GM23338 (cell line): Measurements from ENCODE around the gene TXNDC16. TPM values are rescaled to one million over a fixed set of nuclear protein-coding genes. Genes with fewer than 3 reads are reported as not detected.

Experiments used
- ATAC-seq: fragments of 200-7000 bp; cut with Tn5 transposase; 3 replicates; pipeline ENCODE4 v1.9.1; 2020
- DNase-seq: peaks from one replicate; pipeline ENCODE4 v3.0.0-alpha.2; 2015; ENCODE audit warnings: low spot score
- H2AFZ ChIP-seq: fragments of 200-600 bp; sonication (generic); 2 replicates; pipeline ENCODE4 v1.8.0; 2016; ENCODE audit warnings: antibody characterized with exemption, mild to moderate bottlenecking, moderate library complexity
- H3F3A ChIP-seq: fragments of 200-600 bp; sonication (generic); replicated peaks from 2 replicates; pipeline ENCODE4 v1.8.0; 2017; ENCODE audit warnings: antibody characterized with exemption, mixed run types, low read depth
- H3K27ac ChIP-seq: fragments of 200-600 bp; sonication (generic); 2 replicates; pipeline ENCODE4 v1.6.1; 2016; ENCODE audit warnings: low read depth
- H3K27me3 ChIP-seq: fragments of 200-600 bp; sonication (generic); 2 replicates; pipeline ENCODE4 v1.8.0; 2016; ENCODE audit warnings: mild to moderate bottlenecking, mixed run types, moderate library complexity; ENCODE audit not compliant: insufficient read depth
- H3K36me3 ChIP-seq: fragments of 200-600 bp; sonication (generic); 2 replicates; pipeline ENCODE4 v1.8.0; 2016; ENCODE audit warnings: mild to moderate bottlenecking; ENCODE audit not compliant: insufficient read depth
- H3K4me1 ChIP-seq: fragments of 200-600 bp; sonication (generic); 2 replicates; pipeline ENCODE4 v1.8.0; 2016; ENCODE audit warnings: mild to moderate bottlenecking, moderate library complexity; ENCODE audit not compliant: insufficient read depth
- H3K4me2 ChIP-seq: fragments of 200-600 bp; sonication (generic); 2 replicates; pipeline ENCODE4 v1.7.1; 2017; ENCODE audit warnings: mixed run types
- H3K4me3 ChIP-seq: fragments of 200-600 bp; sonication (generic); 2 replicates; pipeline ENCODE4 v1.6.1; 2016; ENCODE audit warnings: mixed run types
- H3K79me2 ChIP-seq: fragments of 200-600 bp; sonication (generic); replicated peaks from 2 replicates; pipeline ENCODE4 v1.8.0; 2017; ENCODE audit warnings: mild to moderate bottlenecking; ENCODE audit not compliant: insufficient read depth
- H3K9me2 ChIP-seq: fragments of 200-600 bp; sonication (generic); 2 replicates; pipeline ENCODE4 v1.8.0; 2017; ENCODE audit not compliant: insufficient read depth
- H4K20me1 ChIP-seq: fragments of 200-600 bp; sonication (generic); replicated peaks from 2 replicates; pipeline ENCODE4 v1.8.0; 2017; ENCODE audit warnings: mild to moderate bottlenecking; ENCODE audit not compliant: insufficient read depth
- H3K27ac Mint-ChIP-seq: 2 replicates; pipeline ENCODE4 v1.8.0; 2020; ENCODE audit warnings: inconsistent platforms, mild to moderate bottlenecking, moderate library complexity, mixed read lengths
- H3K27me3 Mint-ChIP-seq: 3 replicates; pipeline ENCODE4 v1.8.0; 2022; ENCODE audit warnings: low read depth, mild to moderate bottlenecking, moderate library complexity, mixed read lengths, inconsistent platforms; ENCODE audit not compliant: insufficient read depth, poor library complexity
- H3K36me3 Mint-ChIP-seq: 3 replicates; pipeline ENCODE4 v1.8.0; 2021; ENCODE audit warnings: low read depth, mild to moderate bottlenecking, inconsistent platforms, moderate library complexity, mixed read lengths
- H3K4me1 Mint-ChIP-seq: 3 replicates; pipeline ENCODE4 v1.8.0; 2020; ENCODE audit warnings: mild to moderate bottlenecking, inconsistent platforms, mixed read lengths
- H3K4me3 Mint-ChIP-seq: 3 replicates; pipeline ENCODE4 v1.8.0; 2021; ENCODE audit warnings: moderate library complexity, mild to moderate bottlenecking, inconsistent platforms, mixed read lengths
- H3K9me3 Mint-ChIP-seq: 3 replicates; pipeline ENCODE4 v1.8.0; 2020; ENCODE audit warnings: moderate library complexity, mild to moderate bottlenecking, inconsistent platforms, mixed read lengths
- CREB1 ChIP-seq: fragments of 250-450 bp; sonication (Bioruptor Pico); IDR thresholded peaks from 2 replicates; pipeline ENCODE4 v1.5.0; 2020; ENCODE audit warnings: low read depth, mild to moderate bottlenecking, moderate library complexity
- CTCF ChIP-seq, 2 experiments: fragments of 200-600 bp in 1 of 2; sonication (generic) in 1 of 2; conservative IDR thresholded peaks; 2 replicates each; pipeline versions ENCODE4 v1.5.1 to v1.6.1; 2016 to 2017; ENCODE audit warnings: antibody characterized with exemption in 2 of 2, low read depth in 2 of 2, mild to moderate bottlenecking in 2 of 2, moderate library complexity in 1 of 2
- EZH2 ChIP-seq: fragments of 200-600 bp; sonication (generic); IDR thresholded peaks from one replicate; pipeline ENCODE4 v1.8.0; 2017; ENCODE audit warnings: antibody characterized with exemption, mild to moderate bottlenecking, low read depth; ENCODE audit not compliant: unreplicated experiment
- EZH2phosphoT487 ChIP-seq: fragments of 200-600 bp; sonication (generic); IDR thresholded peaks from one replicate; pipeline ENCODE4 v1.8.1; 2018; ENCODE audit warnings: antibody characterized with exemption; ENCODE audit not compliant: unreplicated experiment
- JUNB ChIP-seq: IDR thresholded peaks from one replicate; pipeline ENCODE4 v1.6.1; 2016; ENCODE audit warnings: antibody characterized with exemption; ENCODE audit not compliant: unreplicated experiment
- NANOG ChIP-seq: IDR thresholded peaks from 2 replicates; pipeline ENCODE4 v1.6.1; 2016; ENCODE audit warnings: antibody characterized with exemption, borderline replicate concordance
- POLR2AphosphoS5 ChIP-seq: IDR thresholded peaks from 2 replicates; pipeline ENCODE4 v1.6.1; 2016; ENCODE audit warnings: antibody characterized with exemption, low read depth
- REST ChIP-seq: IDR thresholded peaks from one replicate; pipeline ENCODE4 v1.6.1; 2018; ENCODE audit warnings: antibody characterized with exemption; ENCODE audit not compliant: unreplicated experiment
- STAT1 ChIP-seq: IDR thresholded peaks from one replicate; pipeline ENCODE4 v1.6.1; 2016; ENCODE audit warnings: antibody characterized with exemption; ENCODE audit not compliant: unreplicated experiment
- ZNF114 ChIP-seq: fragments of 250-450 bp; sonication (Bioruptor Pico); IDR thresholded peaks from 2 replicates; pipeline ENCODE4 v1.5.0; 2020; ENCODE audit warnings: mild to moderate bottlenecking, moderate library complexity
- ZNF331 ChIP-seq: fragments of 250-450 bp; sonication (Bioruptor Pico); IDR thresholded peaks from 2 replicates; pipeline ENCODE4 v1.5.0; 2020; ENCODE audit warnings: low read depth, mild to moderate bottlenecking, moderate library complexity
- polyA plus RNA-seq: library from polyadenylated mRNA; unstranded; fragments of >200 nt; fragmentation: Nextera tagmentation; extraction: Ambion mirVana; gene quantifications from 2 replicates; pipeline ENCODE4 v1.2.1, GENCODE V29; 2016
- total RNA-seq: library from RNA; depleted of rRNA; stranded (reverse); fragments of >200 nt; shearing (Covaris generic); gene quantifications from 2 replicates; pipeline ENCODE4 v1.2.3, GENCODE V29; 2014
- TF ChIP-seq, protein P1 (sequence below): IDR thresholded peaks from 2 replicates; pipeline ENCODE4 v1.6.1; 2016; ENCODE audit warnings: antibody characterized with exemption
- TF ChIP-seq, protein P2 (sequence below): fragments of 250-450 bp; sonication (Bioruptor Pico); IDR thresholded peaks from 2 replicates; pipeline ENCODE4 v1.5.0; 2020; ENCODE audit warnings: mild to moderate bottlenecking, moderate library complexity

The TXNDC16 gene
- total and polyA plus RNA-seq, 2 experiments from 2014 or later: 13.6 to 14.0 TPM

DNA sequence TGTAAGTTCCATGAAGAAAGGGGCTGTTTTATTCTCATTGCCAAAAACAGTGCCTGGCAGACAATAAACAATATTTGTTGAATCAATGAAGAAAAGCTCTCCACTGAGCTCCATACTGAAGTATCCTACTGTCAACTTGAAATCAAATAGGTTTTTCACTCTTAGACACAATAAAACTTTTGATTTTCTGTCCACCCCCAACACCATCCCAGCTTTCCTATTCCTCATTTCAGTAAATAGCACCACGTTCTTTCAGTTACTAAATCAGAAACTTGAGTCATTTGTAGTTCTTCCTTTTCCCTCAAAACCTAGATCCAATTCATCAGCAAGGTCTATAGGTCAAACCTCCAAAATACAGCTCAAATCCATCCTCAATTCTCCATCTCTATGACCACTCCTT is 124.8 kb downstream of the TXNDC16 start:
- DNase-seq (no peak), ATAC-seq (no peak)
- no peak overlapping the region for H3K4me3 ChIP-seq
- H3F3A ChIP-seq: no peaks in the 10 kb centered on the region
- H3K27ac Mint-ChIP-seq: no peak overlapping the region
- no peak overlapping the region for H2AFZ ChIP-seq
- H3K27ac ChIP-seq: no peak overlapping the region
- H3K36me3 Mint-ChIP-seq: no peaks in the 10 kb centered on the region
- H4K20me1 ChIP-seq: no peaks in the 10 kb centered on the region
- no peaks in the 10 kb centered on the region for H3K27me3 ChIP-seq
- TF ChIP-seq, protein P1, sequence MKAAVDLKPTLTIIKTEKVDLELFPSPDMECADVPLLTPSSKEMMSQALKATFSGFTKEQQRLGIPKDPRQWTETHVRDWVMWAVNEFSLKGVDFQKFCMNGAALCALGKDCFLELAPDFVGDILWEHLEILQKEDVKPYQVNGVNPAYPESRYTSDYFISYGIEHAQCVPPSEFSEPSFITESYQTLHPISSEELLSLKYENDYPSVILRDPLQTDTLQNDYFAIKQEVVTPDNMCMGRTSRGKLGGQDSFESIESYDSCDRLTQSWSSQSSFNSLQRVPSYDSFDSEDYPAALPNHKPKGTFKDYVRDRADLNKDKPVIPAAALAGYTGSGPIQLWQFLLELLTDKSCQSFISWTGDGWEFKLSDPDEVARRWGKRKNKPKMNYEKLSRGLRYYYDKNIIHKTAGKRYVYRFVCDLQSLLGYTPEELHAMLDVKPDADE: no peak
- TF ChIP-seq EZH2phosphoT487 (no peak), ZNF331 (CRISPR knock-in tag) (no peak), CTCF (conservative IDR thresholded peaks at IDR 0.05; ENCODE audit: low read depth in 2 of 2) (no peak), JUNB (no peak), POLR2AphosphoS5 (no peak), EZH2 (no peak), STAT1 (no peak), NANOG (no peak), ZNF114 (CRISPR knock-in tag) (no peak), CREB1 (CRISPR knock-in tag) (no peak), REST (no peak)
- TF ChIP-seq, protein P2, sequence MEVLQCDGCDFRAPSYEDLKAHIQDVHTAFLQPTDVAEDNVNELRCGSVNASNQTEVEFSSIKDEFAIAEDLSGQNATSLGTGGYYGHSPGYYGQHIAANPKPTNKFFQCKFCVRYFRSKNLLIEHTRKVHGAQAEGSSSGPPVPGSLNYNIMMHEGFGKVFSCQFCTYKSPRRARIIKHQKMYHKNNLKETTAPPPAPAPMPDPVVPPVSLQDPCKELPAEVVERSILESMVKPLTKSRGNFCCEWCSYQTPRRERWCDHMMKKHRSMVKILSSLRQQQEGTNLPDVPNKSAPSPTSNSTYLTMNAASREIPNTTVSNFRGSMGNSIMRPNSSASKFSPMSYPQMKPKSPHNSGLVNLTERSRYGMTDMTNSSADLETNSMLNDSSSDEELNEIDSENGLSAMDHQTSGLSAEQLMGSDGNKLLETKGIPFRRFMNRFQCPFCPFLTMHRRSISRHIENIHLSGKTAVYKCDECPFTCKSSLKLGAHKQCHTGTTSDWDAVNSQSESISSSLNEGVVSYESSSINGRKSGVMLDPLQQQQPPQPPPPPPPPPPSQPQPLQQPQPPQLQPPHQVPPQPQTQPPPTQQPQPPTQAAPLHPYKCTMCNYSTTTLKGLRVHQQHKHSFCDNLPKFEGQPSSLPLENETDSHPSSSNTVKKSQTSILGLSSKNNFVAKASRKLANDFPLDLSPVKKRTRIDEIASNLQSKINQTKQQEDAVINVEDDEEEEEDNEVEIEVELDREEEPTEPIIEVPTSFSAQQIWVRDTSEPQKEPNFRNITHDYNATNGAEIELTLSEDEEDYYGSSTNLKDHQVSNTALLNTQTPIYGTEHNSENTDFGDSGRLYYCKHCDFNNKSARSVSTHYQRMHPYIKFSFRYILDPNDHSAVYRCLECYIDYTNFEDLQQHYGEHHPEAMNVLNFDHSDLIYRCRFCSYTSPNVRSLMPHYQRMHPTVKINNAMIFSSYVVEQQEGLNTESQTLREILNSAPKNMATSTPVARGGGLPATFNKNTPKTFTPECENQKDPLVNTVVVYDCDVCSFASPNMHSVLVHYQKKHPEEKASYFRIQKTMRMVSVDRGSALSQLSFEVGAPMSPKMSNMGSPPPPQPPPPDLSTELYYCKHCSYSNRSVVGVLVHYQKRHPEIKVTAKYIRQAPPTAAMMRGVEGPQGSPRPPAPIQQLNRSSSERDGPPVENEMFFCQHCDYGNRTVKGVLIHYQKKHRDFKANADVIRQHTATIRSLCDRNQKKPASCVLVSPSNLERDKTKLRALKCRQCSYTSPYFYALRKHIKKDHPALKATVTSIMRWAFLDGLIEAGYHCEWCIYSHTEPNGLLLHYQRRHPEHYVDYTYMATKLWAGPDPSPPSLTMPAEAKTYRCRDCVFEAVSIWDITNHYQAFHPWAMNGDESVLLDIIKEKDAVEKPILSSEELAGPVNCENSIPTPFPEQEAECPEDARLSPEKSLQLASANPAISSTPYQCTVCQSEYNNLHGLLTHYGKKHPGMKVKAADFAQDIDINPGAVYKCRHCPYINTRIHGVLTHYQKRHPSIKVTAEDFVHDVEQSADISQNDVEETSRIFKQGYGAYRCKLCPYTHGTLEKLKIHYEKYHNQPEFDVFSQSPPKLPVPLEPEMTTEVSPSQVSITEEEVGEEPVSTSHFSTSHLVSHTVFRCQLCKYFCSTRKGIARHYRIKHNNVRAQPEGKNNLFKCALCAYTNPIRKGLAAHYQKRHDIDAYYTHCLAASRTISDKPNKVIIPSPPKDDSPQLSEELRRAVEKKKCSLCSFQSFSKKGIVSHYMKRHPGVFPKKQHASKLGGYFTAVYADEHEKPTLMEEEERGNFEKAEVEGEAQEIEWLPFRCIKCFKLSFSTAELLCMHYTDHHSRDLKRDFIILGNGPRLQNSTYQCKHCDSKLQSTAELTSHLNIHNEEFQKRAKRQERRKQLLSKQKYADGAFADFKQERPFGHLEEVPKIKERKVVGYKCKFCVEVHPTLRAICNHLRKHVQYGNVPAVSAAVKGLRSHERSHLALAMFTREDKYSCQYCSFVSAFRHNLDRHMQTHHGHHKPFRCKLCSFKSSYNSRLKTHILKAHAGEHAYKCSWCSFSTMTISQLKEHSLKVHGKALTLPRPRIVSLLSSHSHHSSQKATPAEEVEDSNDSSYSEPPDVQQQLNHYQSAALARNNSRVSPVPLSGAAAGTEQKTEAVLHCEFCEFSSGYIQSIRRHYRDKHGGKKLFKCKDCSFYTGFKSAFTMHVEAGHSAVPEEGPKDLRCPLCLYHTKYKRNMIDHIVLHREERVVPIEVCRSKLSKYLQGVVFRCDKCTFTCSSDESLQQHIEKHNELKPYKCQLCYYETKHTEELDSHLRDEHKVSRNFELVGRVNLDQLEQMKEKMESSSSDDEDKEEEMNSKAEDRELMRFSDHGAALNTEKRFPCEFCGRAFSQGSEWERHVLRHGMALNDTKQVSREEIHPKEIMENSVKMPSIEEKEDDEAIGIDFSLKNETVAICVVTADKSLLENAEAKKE (CRISPR knock-in tag): no peak
- no peaks in the 10 kb centered on the region for H3K4me1 ChIP-seq
- H3K9me3 Mint-ChIP-seq: no peaks in the 10 kb centered on the region
- no peak overlapping the region for H3K4me3 Mint-ChIP-seq
- H3K4me1 Mint-ChIP-seq: peaks cover 3% of the 10 kb centered on the region; the same call in 2 of the 3 replicates
- H3K27me3 Mint-ChIP-seq: no peaks in the 10 kb centered on the region
- no peaks in the 10 kb centered on the region for H3K79me2 ChIP-seq
- H3K36me3 ChIP-seq: no peaks in the 10 kb centered on the region
- H3K9me2 ChIP-seq: no peaks in the 10 kb centered on the region
- H3K4me2 ChIP-seq: no peak overlapping the region
